SU-DHL-6 (cell line): ENCODE data around the gene SORCS2.

Experiments used
- H2AFZ ChIP-seq: fragments of 200-600 bp; sonication (generic); 2 replicates; pipeline ENCODE4 v1.6.1; 2014; ENCODE audit warnings: low read depth, mild to moderate bottlenecking, moderate library complexity, mixed read lengths, antibody characterized with exemption, low read length; ENCODE audit not compliant: severe bottlenecking
- H3F3A ChIP-seq: fragments of 200-600 bp; shearing (Covaris generic); 2 replicates; pipeline ENCODE4 v1.6.0; 2016; ENCODE audit warnings: antibody characterized with exemption, mild to moderate bottlenecking; ENCODE audit not compliant: insufficient read depth
- H3K27ac ChIP-seq: fragments of 200-600 bp; sonication (generic); 2 replicates; pipeline ENCODE4 v1.5.1; 2016; ENCODE audit warnings: low read depth, mild to moderate bottlenecking, low read length, moderate library complexity, mixed read lengths
- H3K27me3 ChIP-seq: fragments of 200-600 bp; sonication (generic), shearing (Covaris generic); 2 replicates; pipeline ENCODE4 v1.6.0; 2014; ENCODE audit warnings: mild to moderate bottlenecking, low read length
- H3K36me3 ChIP-seq: fragments of 200-600 bp; sonication (generic); 2 replicates; pipeline ENCODE4 v1.6.1; 2014; ENCODE audit warnings: mild to moderate bottlenecking, low read length, mixed read lengths
- H3K4me2 ChIP-seq: fragments of 300-600, 200-600 bp; shearing (Covaris generic), sonication (generic); 2 replicates; pipeline ENCODE4 v1.6.0; 2014; ENCODE audit warnings: low read length, low read depth, mild to moderate bottlenecking; ENCODE audit not compliant: poor library complexity, severe bottlenecking
- H3K4me3 ChIP-seq: fragments of 200-600 bp; sonication (generic); 2 replicates; pipeline ENCODE4 v1.5.1; 2014; ENCODE audit warnings: antibody characterized with exemption, low read length, mild to moderate bottlenecking, mixed read lengths; ENCODE audit not compliant: insufficient read depth, poor library complexity, severe bottlenecking
- H3K79me2 ChIP-seq: fragments of 200-600 bp; sonication (generic); 2 replicates; pipeline ENCODE4 v1.6.1; 2014; ENCODE audit warnings: mild to moderate bottlenecking, low read length, moderate library complexity; ENCODE audit not compliant: insufficient read depth
- H3K9ac ChIP-seq: fragments of 200-600 bp; sonication (generic); 2 replicates; pipeline ENCODE4 v1.7.0; 2014; ENCODE audit warnings: mild to moderate bottlenecking, low read length
- H3K9me2 ChIP-seq: fragments of 200-600 bp; sonication (generic); replicated peaks from 2 replicates; pipeline ENCODE4 v1.6.1; 2014; ENCODE audit warnings: low read length; ENCODE audit not compliant: insufficient read depth
- H3K9me3 ChIP-seq: fragments of 200-600 bp; sonication (generic); 2 replicates; pipeline ENCODE4 v1.6.1; 2014; ENCODE audit warnings: low read length, mixed read lengths; ENCODE audit not compliant: insufficient read depth
- H4K20me1 ChIP-seq: fragments of 200-600 bp; sonication (generic); 2 replicates; pipeline ENCODE4 v1.6.1; 2014; ENCODE audit warnings: low read depth, mild to moderate bottlenecking, antibody characterized with exemption, low read length, moderate library complexity, mixed read lengths
- EZH2phosphoT487 ChIP-seq: fragments of 200-600 bp; sonication (generic), shearing (Covaris generic); conservative IDR thresholded peaks from 2 replicates; pipeline ENCODE4 v1.6.1; 2018; ENCODE audit warnings: mild to moderate bottlenecking, antibody characterized with exemption, low read length, moderate library complexity, mixed read lengths
- TF ChIP-seq, protein P1 (sequence below): fragments of 200-600 bp; sonication (generic); IDR thresholded peaks from one replicate; pipeline ENCODE4 v1.5.1; 2017; ENCODE audit warnings: antibody characterized with exemption, mild to moderate bottlenecking, low read length, moderate library complexity; ENCODE audit not compliant: insufficient read depth, poor library complexity, severe bottlenecking

The SORCS2 gene

DNA sequence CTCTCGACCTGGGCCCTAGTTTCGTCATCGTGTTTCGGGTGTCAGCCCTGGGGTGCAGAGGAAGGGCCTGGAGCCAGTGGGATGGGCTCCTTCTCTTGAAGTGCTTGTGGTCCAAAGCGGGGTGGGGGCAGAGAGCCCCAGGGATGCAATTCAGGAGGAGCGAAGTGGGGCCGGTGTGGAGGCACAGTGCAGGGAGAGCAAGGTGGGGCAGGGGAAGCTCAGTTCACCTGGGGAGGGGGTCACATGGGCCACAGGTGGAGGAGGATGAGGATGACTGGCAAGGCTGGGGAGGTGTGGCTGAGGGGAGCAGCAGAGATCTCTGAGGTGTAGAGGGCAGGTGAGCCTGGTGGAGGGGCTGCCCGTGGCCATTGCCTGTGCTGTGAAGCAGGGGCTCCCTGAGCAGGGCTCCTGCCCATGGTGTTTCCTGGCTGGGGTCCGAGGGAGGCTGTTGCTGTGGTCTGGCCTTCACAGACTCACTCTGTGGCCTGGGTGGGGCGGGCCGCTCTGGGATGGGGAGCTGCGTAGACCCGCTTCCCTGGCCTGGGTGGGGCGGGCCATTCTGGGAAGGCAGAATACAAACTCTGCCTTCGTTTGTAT, 6.9 kb downstream of the SORCS2 start:
- Histone ChIP-seq H3K4me3 (no peak overlapping the region), H3K27ac (no peak overlapping the region), H3K79me2 (no peaks in the 10 kb centered on the region), H3K36me3 (no peaks in the 10 kb centered on the region), H3F3A (no peaks in the 10 kb centered on the region), H3K9me2 (no peaks in the 10 kb centered on the region), H3K9me3 (no peaks in the 10 kb centered on the region), H3K4me2 (no peak overlapping the region), H2AFZ (no peak overlapping the region), H3K27me3 (no peaks in the 10 kb centered on the region), H4K20me1 (no peaks in the 10 kb centered on the region), H3K9ac (no peak overlapping the region)
- TF ChIP-seq, protein P1, sequence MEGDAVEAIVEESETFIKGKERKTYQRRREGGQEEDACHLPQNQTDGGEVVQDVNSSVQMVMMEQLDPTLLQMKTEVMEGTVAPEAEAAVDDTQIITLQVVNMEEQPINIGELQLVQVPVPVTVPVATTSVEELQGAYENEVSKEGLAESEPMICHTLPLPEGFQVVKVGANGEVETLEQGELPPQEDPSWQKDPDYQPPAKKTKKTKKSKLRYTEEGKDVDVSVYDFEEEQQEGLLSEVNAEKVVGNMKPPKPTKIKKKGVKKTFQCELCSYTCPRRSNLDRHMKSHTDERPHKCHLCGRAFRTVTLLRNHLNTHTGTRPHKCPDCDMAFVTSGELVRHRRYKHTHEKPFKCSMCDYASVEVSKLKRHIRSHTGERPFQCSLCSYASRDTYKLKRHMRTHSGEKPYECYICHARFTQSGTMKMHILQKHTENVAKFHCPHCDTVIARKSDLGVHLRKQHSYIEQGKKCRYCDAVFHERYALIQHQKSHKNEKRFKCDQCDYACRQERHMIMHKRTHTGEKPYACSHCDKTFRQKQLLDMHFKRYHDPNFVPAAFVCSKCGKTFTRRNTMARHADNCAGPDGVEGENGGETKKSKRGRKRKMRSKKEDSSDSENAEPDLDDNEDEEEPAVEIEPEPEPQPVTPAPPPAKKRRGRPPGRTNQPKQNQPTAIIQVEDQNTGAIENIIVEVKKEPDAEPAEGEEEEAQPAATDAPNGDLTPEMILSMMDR: no peak
- TF ChIP-seq EZH2phosphoT487: no peak

DNA sequence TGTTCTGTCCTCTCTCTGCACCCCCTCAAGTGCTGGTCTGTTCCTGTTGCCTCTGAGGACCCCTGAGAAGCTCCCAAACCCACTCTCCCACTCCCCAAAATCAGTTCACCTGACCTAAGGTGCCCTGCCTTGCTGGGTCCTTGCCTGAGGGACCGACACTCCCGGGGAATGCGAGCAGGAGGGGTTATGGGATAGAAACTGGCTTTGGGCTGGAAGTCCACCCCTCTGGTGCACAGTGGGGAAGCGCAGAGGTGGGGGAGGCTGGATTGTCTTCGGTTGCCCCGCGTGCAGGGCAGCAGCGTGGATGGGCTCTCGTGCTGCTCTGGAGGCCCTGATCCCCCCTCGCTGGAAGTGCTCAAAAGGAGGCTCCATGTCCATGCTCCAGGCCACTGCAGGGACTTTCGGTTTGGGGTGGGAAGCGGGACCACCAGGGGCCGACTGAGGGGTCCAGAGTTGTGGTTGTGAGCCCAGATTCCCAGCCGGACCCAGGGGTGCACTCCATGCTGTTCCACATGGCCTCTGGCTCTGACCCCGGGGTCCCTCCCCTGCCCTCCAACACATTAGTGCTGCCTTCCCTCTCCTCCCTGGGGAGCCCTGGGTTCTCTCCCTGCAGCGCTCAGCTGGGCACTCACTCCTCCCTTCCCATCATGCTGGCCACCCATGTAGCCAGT, 7.6 kb downstream of the SORCS2 start:
- no peak overlapping the region for H3K4me2 ChIP-seq
- no peaks in the 10 kb centered on the region for H4K20me1 ChIP-seq
- no peaks in the 10 kb centered on the region for H3K9me3 ChIP-seq
- TF ChIP-seq, protein P1: no peak
- no peak for TF ChIP-seq EZH2phosphoT487
- no peaks in the 10 kb centered on the region for H3K9me2 ChIP-seq
- H3K9ac ChIP-seq: no peak overlapping the region
- H3K36me3 ChIP-seq: no peaks in the 10 kb centered on the region
- no peak overlapping the region for H2AFZ ChIP-seq
- no peaks in the 10 kb centered on the region for H3K27me3 ChIP-seq
- no peak overlapping the region for H3K4me3 ChIP-seq
- H3K27ac ChIP-seq: no peak overlapping the region
- H3K79me2 ChIP-seq: no peaks in the 10 kb centered on the region
- no peaks in the 10 kb centered on the region for H3F3A ChIP-seq

DNA sequence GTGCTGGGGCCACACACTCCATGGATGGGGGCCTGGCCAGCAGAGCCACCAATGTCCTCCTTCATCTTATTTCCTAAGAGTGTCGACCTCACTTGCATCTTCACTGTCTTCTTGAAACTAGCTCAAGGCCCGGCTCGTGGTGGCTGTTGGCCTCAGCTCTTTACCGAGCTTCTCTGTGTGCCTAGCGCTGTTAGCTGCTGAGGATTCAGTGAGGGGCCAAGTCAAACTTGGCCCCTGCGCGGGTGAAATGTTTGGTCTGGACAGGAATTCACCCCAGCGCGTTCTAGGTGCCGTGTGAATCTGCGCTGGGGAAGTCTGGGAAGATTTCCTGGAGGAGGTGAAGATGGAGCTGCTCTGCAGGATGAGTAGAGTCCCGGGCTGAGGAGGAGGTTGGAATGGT, 8.5 kb downstream of the SORCS2 start:
- no peak overlapping the region for H3K27ac ChIP-seq
- H2AFZ ChIP-seq: no peak overlapping the region
- H3K79me2 ChIP-seq: no peaks in the 10 kb centered on the region
- H3K4me2 ChIP-seq: no peak overlapping the region
- no peaks in the 10 kb centered on the region for H3F3A ChIP-seq
- H3K4me3 ChIP-seq: no peak overlapping the region
- no peak overlapping the region for H3K9ac ChIP-seq
- no peaks in the 10 kb centered on the region for H3K9me3 ChIP-seq
- H3K36me3 ChIP-seq: no peaks in the 10 kb centered on the region
- TF ChIP-seq, protein P1: no peak
- no peak for TF ChIP-seq EZH2phosphoT487
- no peaks in the 10 kb centered on the region for H3K27me3 ChIP-seq
- no peaks in the 10 kb centered on the region for H4K20me1 ChIP-seq
- H3K9me2 ChIP-seq: no peaks in the 10 kb centered on the region
